GM19035 (cell line): Measurements from ENCODE around the gene CNOT6.
A peak's percentile ranks its signal among the peaks of the same experiment; 100 is the strongest.
"Not testable (repeated sequence)": the region's sequence is repeated elsewhere in the genome, so short reads cannot be mapped to it uniquely, and the experiment has no call there.

Experiments
- ATAC-seq: cut with Tn5 transposase; IDR thresholded peaks from one replicate; pipeline ENCODE4 v1.9.1; 2021; ENCODE audit not compliant: unreplicated experiment

Gene CNOT6

DNA sequence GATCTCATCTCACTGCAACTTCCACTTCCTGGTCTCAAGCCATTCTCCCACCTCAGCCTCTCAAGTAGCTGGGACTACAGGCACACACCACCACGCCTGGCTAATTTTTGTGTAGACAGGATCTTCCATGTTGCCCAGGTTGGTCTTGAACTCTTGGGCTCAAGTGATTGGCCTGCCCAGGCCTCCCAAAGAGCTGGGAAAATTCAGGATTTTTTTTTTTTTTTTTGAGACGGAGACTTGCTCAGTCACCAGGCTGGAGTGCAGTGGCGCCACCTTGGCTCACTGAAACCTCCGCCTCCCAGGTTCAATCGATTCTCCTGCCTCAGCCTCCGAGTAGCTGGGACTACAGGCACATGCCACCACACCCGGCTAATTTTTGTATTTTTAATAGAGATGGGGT, 21.8 kb downstream of the CNOT6 start:
- not testable (repeated sequence) for ATAC-seq

DNA sequence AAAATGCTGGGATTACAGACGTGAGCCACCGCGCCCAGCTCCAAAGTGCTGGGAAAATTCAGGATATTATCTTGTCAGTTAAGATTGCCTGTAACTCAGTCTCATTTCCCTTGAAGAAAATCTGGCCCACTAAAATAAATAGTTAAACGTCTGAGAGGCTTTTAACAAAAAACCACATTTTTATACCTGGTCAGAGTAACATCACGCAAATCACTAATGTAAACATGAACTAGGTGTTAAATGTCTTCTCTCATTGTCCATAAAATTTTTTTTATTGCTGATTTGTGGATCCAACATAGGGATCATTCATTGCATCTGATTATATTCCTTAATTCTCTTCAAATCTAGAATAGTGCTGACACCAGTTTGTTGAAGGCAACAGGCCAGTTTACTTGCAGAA, 22.3 kb downstream of the CNOT6 start:
- no peak for ATAC-seq

DNA sequence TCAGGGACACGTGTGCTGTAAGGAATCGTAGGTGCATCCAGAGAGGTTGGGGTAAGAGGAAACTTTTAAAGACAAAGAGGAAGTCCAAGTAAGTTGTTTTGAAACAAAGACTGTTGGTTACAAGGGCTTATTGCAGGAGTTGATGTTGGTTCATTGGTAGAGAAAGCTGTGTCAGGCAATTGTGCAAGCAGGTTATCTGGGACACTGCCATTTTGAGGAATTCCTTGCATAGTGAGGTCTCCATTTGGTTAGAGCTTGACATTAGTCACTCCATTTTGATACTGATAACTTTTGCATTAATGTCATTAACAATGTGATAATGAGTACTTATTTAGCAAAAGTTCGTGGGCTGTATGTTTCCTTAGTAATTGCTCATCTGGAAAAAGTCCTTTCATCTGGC, 24.9 kb downstream of the CNOT6 start:
- no peak for ATAC-seq

DNA sequence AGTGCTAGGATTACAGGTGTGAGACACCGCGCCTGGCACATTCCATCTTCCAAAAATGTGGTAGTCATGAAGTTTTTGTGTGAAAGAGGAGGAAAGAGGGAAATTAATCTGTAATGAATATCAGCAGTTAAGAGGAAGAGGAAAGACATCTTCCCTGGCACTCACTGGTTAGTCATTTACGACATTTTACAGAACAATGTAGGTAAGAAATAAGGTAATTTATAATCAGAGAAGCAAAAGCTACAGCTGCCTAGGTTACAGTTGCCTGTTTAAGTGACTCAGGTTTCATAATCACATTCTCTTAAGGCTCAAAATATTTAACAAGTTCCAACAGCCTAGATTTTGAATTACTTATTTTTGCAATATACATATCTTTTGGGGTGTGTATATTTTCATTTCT, 26.9 kb downstream of the CNOT6 start:
- no peak for ATAC-seq

DNA sequence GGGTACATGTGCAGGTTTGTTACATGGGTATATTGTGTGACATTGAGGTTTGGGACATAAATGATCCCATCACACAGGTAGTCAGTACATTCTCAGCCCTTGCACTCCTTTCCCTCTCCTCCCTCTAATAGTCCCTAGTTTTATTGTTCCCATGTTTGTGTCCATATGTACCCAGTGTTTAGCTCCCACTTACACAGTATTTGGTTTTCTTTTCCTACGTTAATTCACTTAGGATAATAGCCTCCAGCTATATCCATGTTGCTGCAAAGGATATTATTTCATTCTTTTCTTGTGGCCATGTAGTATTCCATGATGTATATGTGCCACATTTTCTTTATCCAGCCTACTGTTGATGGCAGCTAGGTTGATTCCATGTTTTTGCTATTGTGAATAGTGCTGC, 27.4 kb downstream of the CNOT6 start:
- no peak for ATAC-seq

DNA sequence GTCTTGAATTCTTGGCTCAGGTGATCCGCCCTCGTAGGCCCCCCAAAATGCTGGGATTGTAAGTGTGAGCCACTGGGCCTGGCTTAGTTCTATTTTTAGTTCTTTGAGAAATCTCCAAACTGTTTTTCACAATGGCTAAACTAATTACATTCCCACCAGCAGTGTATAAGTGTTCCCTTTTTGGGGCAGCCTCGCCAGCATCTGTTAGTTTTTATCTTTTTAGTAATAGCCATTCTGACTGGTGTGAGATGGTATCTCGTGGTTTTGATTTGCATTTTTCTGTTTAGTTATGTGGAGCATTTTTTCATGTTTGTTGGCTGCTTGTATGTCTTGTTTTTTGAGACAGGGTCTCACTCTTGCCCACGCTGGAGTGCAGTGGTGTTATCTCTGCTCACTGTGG, 28.2 kb downstream of the CNOT6 start:
- no peak for ATAC-seq

DNA sequence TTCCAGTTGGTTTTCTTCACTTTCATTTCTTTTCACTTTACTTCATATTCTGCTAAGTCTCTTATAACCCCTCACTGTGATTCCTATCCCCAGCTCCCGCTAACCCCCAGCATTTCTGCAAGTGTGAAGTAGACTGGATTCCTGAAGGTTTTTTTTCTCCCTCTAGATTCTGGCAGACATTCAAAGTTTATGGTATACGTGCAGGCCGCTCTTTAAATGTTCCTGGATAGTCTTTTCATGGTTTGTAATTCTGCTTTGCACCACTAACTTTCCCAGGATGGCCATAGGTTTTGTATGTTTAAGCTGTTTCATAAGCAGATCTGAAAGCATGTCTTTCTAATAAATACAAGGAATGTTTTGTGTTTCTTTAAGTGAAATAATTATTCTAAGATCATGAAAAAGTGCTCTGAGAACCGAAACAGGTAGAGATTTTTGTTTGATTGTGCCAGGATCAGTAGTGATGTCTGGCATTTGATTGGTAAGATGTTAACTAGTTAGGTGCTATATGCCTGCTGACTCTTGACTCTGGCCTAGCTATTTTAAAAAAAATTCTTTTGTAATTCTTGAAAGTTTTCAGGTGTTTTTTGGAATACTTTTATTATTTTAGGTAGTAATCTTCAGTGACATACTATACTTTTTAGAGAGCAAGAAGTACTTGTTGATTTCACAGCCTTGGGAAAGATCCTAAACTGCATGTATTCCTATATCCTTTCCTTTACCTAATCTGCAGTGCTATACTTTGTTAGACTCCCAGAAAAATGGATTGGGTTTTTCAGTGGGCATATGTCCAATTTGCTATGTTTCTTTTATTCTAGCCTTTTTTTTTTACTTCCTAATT, 29.7 kb downstream of the CNOT6 start:
- no peak for ATAC-seq

DNA sequence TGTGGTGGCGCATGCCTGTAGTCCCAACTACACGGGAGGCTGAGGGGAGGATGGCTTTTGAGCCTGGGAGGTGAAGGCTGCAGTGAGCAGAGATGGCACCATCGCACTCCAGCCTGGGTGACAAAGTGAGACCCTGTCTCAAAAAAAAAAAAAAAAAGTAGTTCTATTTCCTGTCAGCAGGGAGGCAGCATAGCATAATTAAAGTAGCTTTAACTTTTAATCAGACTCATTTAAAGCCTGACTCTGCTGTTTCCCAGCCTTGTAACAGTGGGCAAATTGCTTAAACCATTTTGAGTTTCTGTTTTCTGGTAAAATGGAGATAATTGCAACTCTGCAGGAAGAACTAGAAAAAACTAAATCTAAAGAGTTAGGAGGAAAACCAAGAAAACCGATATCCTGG, 31.2 kb downstream of the CNOT6 start:
- ATAC-seq: no peak

DNA sequence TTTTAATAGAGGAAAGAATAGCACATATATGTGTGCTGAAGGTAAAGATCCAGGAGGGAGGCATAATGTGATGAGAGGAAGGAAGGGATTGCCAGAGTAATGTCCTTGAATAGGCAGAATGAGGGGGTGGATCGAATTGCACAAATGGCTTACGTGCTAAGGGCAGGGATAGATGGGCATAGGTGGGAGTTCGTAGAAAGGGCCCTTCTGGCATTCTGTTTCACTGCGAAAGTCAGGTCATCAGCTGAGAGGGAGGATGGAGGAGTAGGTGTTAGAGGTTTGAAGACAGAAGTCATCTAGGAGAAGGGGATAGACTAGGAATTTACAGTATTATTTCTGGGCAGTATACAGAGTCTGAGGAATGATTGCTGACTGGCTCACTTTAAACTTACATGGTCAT, 32.1 kb downstream of the CNOT6 start:
- no peak for ATAC-seq

DNA sequence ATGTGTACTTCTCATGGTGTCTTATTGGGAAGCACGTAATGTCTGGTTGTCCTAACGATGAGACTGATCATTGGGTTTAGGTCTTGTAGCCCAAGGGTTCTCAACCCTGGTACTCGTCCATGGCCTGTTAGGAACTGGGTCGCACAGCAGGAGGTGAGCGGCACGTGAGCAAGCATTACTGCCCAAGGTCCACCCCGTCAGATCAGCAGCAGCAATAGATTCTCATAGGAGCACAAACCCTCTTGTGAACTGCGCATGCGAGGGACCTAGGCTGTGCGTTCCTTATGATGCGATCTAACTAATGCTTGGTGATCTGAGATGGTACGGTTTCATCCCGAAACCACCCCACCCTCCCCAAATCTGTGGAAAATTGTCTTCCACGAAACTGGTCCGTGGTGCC, 33.5 kb downstream of the CNOT6 start:
- no peak for ATAC-seq

DNA sequence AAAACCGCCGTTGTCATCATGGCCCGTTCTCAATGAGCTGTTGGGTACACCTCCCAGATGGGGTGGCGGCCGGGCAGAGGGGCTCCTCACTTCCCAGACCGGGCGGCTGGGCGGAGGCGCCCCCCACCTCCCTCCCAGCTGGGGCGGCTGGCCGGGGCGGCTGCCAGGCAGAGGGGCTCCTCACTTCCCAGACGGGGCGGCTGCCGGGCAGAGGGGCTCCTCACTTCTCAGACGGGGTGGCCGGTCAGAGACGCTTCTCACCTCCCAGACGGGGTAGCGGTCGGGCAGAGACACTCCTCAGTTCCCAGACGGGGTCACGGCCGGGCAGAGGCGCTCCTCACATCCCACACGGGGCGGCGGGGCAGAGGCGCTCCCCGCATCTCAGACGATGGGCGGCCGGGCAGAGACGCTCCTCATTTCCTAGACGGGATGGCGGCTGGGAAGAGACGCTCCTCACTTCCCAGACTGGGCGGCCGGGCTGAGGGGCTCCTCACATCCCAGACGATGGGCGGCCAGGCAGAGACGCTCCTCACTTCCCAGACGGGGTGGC, 36.9 kb downstream of the CNOT6 start:
- not testable (repeated sequence) for ATAC-seq

DNA sequence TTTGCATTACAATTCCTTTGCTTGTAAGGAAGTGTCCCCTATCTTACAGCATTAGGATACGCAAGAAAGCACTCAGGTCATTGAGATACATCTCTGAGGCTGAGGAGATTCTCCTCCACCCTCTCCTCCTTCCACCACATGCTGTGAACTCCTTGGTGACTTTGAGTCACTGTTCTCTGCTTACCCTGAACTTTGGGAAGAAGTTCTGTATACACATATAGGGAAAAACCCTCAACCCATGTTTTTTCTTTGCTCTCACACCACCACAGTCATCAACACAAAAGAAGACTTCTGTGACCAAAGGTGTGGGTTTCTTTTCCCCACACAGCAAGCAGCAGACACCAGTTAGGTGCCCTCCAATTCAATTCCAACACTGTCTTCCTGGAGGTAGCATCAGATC, 38.1 kb downstream of the CNOT6 start:
- ATAC-seq: no peak

DNA sequence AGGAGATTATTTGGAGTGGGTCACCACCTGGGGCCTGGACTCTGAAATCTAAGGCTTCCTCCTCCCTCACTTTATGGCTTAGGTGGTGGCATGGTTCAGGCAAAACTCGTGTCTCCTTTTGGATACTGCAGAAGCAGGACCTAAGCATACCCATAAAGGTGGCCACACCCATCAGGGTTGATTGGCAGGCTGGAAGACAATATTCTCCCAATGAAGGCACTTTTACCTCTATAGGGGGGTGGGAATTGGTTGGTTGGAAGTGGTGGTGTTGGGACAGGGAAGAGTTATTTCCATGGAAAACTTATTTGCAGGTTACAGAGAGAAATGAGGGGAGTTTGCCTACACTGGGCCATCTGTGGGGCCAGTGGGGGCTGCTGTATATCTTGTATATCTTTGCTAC, 39.7 kb downstream of the CNOT6 start:
- ATAC-seq: no peak

DNA sequence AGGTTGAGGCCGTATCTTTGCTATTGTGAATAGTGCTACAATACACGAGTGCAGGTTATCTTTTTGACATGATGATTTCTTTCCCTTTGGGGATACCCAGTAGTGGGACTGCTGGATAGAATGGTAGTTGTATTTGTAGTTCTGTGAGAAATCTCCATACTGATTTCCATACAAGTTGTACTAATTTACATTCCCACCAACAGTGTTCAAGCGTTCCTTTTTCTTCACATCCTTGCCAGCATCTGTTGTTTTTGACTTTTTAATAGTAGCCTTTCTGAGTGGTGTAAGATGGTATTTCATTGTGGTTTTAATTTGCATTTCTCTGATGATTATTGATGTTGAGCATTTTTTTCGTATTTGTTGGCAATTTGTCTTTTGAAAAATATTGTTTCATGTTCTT, 41.4 kb downstream of the CNOT6 start:
- ATAC-seq: no peak

DNA sequence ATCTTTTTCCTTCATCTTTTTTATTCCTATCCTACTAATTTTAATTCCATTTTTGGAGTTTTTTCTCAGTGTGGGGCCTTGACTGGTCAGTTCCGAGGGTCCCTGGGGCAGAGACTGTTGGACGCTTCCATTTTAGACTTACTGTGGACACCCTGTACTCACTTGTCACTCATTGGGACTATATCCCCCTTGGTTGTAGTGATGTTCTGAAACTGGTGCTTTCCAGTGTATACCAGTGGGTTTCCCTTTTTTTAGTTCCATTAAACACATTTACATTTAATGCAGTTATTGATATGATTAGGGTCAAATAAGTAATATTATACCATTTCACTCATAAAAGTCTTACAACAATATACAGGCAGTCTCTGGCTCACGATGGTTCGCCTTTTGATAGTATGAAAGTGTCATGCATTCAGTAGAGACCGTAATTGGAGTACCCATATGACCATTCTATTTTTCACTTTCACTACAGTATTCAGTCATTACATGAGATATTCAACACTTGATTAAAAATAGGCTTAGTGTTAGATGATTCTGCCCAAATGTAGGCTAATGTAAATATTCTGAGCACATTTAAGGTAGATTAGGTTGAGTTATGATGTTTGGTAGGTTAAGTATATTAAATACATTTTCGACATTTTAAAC, 46.0 kb downstream of the CNOT6 start:
- ATAC-seq: peak; percentile 93

DNA sequence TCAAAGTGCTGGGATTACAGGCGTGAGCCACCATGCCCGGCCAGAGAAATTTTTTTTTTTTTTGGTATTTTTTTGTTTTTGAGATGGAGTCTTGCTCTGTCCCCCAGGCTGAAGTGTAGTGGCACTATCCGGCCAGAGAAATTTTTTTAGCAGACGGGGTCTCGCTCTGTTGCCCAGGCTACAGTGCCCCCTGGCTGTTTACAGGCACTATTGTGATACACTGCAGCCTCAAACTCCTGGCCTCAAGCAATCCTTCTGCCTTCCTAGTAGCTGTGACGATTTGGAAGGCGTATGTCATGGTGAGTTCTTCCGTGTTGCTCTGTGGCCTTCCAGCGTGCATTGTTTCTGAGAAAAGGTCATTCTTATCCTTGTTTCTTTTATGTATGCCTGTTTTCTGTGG, 47.5 kb downstream of the CNOT6 start:
- ATAC-seq: no peak

DNA sequence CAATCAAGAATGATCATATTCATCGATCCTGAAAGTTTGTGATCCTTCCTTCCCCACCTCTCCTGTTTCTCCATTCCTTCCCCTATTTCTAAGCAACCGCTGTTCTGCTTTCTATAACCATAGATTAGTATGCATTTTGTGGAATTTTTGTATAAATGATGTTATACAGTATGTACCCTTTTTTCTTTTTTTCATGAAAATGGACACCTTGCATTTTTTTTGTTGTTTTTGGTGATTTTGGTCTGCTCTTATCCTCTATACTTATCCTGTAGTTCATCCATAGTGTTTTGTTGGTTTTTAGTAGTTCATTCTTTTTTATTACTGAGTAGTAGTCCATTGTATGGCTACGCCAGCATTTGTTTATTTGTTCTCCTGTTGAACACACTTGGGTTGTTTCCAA, 51.1 kb downstream of the CNOT6 start:
- no peak for ATAC-seq

DNA sequence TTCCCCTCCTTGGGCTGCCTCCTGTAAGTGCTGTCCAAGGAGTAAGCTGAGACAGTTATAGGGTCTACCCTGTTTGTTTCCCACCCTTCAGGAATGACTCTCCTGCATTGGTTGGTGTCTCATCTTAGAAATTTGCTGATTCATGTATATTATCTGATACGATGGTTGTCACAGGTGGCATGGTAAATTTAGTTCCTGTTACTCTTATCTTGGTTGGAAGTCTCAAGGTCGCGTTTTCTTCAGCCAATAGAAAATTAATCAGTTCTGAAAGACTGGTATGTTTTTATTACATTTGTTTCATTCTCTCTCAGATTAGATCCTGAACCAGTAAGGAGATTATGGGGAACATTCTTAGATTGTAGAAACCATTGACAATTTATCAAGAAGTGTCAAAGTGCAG, 54.4 kb downstream of the CNOT6 start:
- ATAC-seq: no peak

DNA sequence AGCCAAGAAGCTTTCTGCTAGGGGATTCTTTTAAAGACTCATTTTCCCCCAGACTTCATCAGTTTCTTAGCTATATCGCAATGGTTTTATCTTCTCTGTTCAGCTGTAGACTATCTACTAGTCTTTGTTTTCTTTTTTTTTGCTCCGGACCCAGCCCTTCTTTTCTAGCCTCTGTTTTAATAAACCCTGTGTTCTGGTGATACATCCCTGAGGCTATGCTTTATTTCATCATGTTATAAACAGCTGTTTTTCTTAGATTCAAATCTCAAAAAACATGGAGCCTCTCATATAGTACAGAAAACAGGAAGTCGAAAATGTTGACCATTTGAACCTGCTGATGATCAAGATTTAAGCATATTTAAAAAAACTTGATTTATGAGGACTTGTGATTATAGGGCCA, 59.4 kb downstream of the CNOT6 start:
- ATAC-seq: no peak

DNA sequence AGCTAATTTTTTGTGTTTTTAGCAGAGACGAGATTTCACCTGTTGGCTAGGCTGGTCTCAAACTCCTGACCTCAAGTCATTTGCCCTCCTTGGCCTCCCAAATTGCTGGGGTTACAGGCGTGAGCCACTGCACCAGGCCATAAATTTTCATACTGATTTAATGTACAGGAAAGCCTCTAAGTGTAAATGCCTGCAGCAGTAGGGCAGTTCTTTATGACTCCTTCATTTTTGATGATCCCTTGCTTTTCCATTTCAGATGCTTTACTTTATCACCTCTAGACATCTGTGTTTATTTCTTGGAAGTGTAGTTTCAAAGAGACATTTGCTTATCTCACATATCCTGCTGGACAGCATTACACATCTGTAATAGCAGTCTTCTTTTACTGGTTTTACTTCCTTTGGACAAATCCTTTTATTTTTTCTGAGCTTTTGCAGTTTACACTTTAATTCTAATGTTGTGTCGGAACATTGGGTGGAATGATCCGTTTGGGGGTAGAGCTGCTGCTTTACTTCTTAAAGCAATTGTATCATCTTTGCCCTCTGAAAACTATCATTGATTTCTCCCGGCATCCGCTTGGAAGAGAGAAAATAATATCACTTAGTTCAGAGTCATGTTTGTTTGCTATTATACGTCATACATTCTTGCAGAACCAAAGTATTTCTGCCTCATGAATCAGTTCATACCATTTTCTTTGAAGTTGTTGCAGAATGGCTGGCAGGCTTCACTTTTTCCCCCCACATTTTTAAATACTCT, 61.2 kb downstream of the CNOT6 start:
- no peak for ATAC-seq

DNA sequence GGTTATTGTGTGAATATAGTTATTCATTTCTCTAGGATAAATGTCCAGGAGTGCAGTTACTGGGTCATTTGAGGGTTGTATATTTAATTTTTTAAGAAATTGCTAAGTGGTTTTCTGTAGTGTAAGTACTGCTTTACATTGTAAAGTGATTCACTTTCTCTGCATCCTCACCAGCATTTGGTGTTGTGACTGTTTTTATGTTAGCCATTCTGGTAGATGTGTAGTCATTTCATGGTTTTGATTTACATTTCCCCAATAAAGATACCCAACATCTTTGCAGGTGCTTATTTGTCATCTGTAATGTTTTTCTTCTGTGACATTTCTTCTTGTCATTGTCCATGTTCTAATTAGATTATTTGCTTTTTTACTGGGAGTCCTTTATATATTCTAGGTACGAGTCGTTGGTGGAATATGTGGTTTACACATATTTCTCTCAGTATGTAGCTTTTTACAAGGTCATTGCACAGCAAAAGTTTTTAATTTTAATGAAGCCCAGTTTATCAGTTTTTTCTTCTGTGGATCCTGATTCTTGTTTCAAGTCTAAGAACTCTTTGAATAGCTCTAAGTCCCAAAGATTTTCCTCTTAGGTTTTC, 63.1 kb downstream of the CNOT6 start:
- no peak for ATAC-seq
